Measurements from ENCODE around the gene KDF1.

KDF1 gene

GRCh38 chr1:26981146-26981846 lies 21.0 kb upstream of the KDF1 start:
- H3K27me3 Mint-ChIP-seq (ENCODE audit: low read depth) = peaks cover 21% of the 10 kb centered on the region

GRCh38 chr1:26978901-26979300 lies 18.6 kb upstream of the KDF1 start:
- no peaks in the 10 kb centered on the region for H3K36me3 Mint-ChIP-seq (ENCODE audit: low read depth)
- DNase-seq (ENCODE audit: low spot score) = no peak
- H3K27ac Mint-ChIP-seq = no peak overlapping the region
- H3K9me3 Mint-ChIP-seq = no peaks in the 10 kb centered on the region
- peaks cover 12% of the 10 kb centered on the region for H3K27me3 Mint-ChIP-seq (ENCODE audit: low read depth)
- H3K4me1 Mint-ChIP-seq (ENCODE audit: low read depth) = no peaks in the 10 kb centered on the region
- no peak overlapping the region for H3K4me3 Mint-ChIP-seq

More at GRCh38 chr1:26981146-26981846, 21.0 kb upstream of the KDF1 start:
- Mint-ChIP-seq H3K4me1 (ENCODE audit: low read depth) (no peaks in the 10 kb centered on the region), H3K36me3 (ENCODE audit: low read depth) (no peaks in the 10 kb centered on the region), H3K27ac (no peak overlapping the region), H3K9me3 (no peaks in the 10 kb centered on the region), H3K4me3 (no peak overlapping the region)
- no peak for DNase-seq (ENCODE audit: low spot score)

- peaks cover 7% of the 10 kb centered on the region for H3K27me3 Mint-ChIP-seq (ENCODE audit: low read depth)
- DNase-seq (ENCODE audit: low spot score) = no peak
- H3K4me1 Mint-ChIP-seq (ENCODE audit: low read depth) = no peaks in the 10 kb centered on the region
- H3K27ac Mint-ChIP-seq = no peak overlapping the region
- H3K36me3 Mint-ChIP-seq (ENCODE audit: low read depth) = no peaks in the 10 kb centered on the region
- no peaks in the 10 kb centered on the region for H3K9me3 Mint-ChIP-seq
- H3K4me3 Mint-ChIP-seq = no peak overlapping the region
Measured at GRCh38 chr1:26976621-26977510, 16.6 kb upstream of the KDF1 start.

GRCh38 chr1:26972821-26973220 lies 12.6 kb upstream of the KDF1 start:
- Mint-ChIP-seq H3K4me1 (ENCODE audit: low read depth) (no peaks in the 10 kb centered on the region), H3K9me3 (no peaks in the 10 kb centered on the region), H3K27ac (no peak overlapping the region), H3K4me3 (no peak overlapping the region), H3K36me3 (ENCODE audit: low read depth) (no peaks in the 10 kb centered on the region), H3K27me3 (ENCODE audit: low read depth) (peaks cover 3% of the 10 kb centered on the region)
- no peak for DNase-seq (ENCODE audit: low spot score)

GRCh38 chr1:26972390-26972789 lies 12.1 kb upstream of the KDF1 start:
- Mint-ChIP-seq H3K4me1 (ENCODE audit: low read depth) (no peaks in the 10 kb centered on the region), H3K9me3 (no peaks in the 10 kb centered on the region), H3K4me3 (no peak overlapping the region), H3K27ac (no peak overlapping the region), H3K27me3 (ENCODE audit: low read depth) (peaks cover 3% of the 10 kb centered on the region), H3K36me3 (ENCODE audit: low read depth) (no peaks in the 10 kb centered on the region)
- no peak for DNase-seq (ENCODE audit: low spot score)

GRCh38 chr1:26971590-26971989 lies 11.3 kb upstream of the KDF1 start:
- Mint-ChIP-seq H3K4me3 (no peak overlapping the region), H3K27me3 (ENCODE audit: low read depth) (peaks cover 5% of the 10 kb centered on the region), H3K4me1 (ENCODE audit: low read depth) (no peaks in the 10 kb centered on the region), H3K9me3 (no peaks in the 10 kb centered on the region), H3K27ac (no peak overlapping the region), H3K36me3 (ENCODE audit: low read depth) (no peaks in the 10 kb centered on the region)
- DNase-seq (ENCODE audit: low spot score) = no peak

GRCh38 chr1:26970810-26971209 lies 10.5 kb upstream of the KDF1 start:
- H3K36me3 Mint-ChIP-seq (ENCODE audit: low read depth) = no peaks in the 10 kb centered on the region
- peaks cover 6% of the 10 kb centered on the region for H3K27me3 Mint-ChIP-seq (ENCODE audit: low read depth)
- DNase-seq (ENCODE audit: low spot score) = no peak
- H3K27ac Mint-ChIP-seq = no peak overlapping the region
- H3K4me1 Mint-ChIP-seq (ENCODE audit: low read depth) = no peaks in the 10 kb centered on the region
- H3K9me3 Mint-ChIP-seq = no peaks in the 10 kb centered on the region
- H3K4me3 Mint-ChIP-seq = no peak overlapping the region

GRCh38 chr1:26965628-26966027 lies 5.4 kb upstream of the KDF1 start:
- Mint-ChIP-seq H3K27ac (no peak overlapping the region), H3K4me3 (no peak overlapping the region), H3K9me3 (no peaks in the 10 kb centered on the region), H3K36me3 (ENCODE audit: low read depth) (no peaks in the 10 kb centered on the region), H3K27me3 (ENCODE audit: low read depth) (peaks cover 35% of the 10 kb centered on the region), H3K4me1 (ENCODE audit: low read depth) (peaks cover 2% of the 10 kb centered on the region)
- no peak for DNase-seq (ENCODE audit: low spot score)

GRCh38 chr1:26965213-26965612 lies 4.9 kb upstream of the KDF1 start:
- H3K27ac Mint-ChIP-seq = no peak overlapping the region
- no peak overlapping the region for H3K4me3 Mint-ChIP-seq
- H3K27me3 Mint-ChIP-seq (ENCODE audit: low read depth) = peaks cover 38% of the 10 kb centered on the region
- H3K4me1 Mint-ChIP-seq (ENCODE audit: low read depth) = peaks cover 4% of the 10 kb centered on the region
- no peak for DNase-seq (ENCODE audit: low spot score)
- no peaks in the 10 kb centered on the region for H3K36me3 Mint-ChIP-seq (ENCODE audit: low read depth)
- H3K9me3 Mint-ChIP-seq = no peaks in the 10 kb centered on the region

GRCh38 chr1:26961826-26962225 lies 1.6 kb upstream of the KDF1 start:
- Mint-ChIP-seq H3K36me3 (ENCODE audit: low read depth) (no peaks in the 10 kb centered on the region), H3K4me3 (no peak overlapping the region), H3K27ac (no peak overlapping the region), H3K4me1 (ENCODE audit: low read depth) (peaks cover 4% of the 10 kb centered on the region), H3K9me3 (no peaks in the 10 kb centered on the region), H3K27me3 (ENCODE audit: low read depth) (peaks cover 56% of the 10 kb centered on the region)
- no peak for DNase-seq (ENCODE audit: low spot score)

- H3K27ac Mint-ChIP-seq = no peak overlapping the region
- no peak for DNase-seq (ENCODE audit: low spot score)
- peaks cover 60% of the 10 kb centered on the region for H3K27me3 Mint-ChIP-seq (ENCODE audit: low read depth)
- H3K36me3 Mint-ChIP-seq (ENCODE audit: low read depth) = no peaks in the 10 kb centered on the region
- peaks cover 4% of the 10 kb centered on the region for H3K4me1 Mint-ChIP-seq (ENCODE audit: low read depth)
- peak overlapping the region; percentile 64 for H3K4me3 Mint-ChIP-seq
- H3K9me3 Mint-ChIP-seq = no peaks in the 10 kb centered on the region
Measured at GRCh38 chr1:26960625-26960966, 328 bp upstream of the KDF1 start.

GRCh38 chr1:26959270-26959669 lies 998 bp downstream of the KDF1 start:
- DNase-seq (ENCODE audit: low spot score) = no peak
- peaks cover 4% of the 10 kb centered on the region for H3K4me1 Mint-ChIP-seq (ENCODE audit: low read depth)
- H3K36me3 Mint-ChIP-seq (ENCODE audit: low read depth) = no peaks in the 10 kb centered on the region
- peak overlapping the region; percentile 34 for H3K4me3 Mint-ChIP-seq
- no peaks in the 10 kb centered on the region for H3K9me3 Mint-ChIP-seq
- H3K27ac Mint-ChIP-seq = no peak overlapping the region
- H3K27me3 Mint-ChIP-seq (ENCODE audit: low read depth) = peaks cover 60% of the 10 kb centered on the region

GRCh38 chr1:26957306-26957705 lies 3.0 kb downstream of the KDF1 start:
- H3K4me3 Mint-ChIP-seq = no peak overlapping the region
- no peaks in the 10 kb centered on the region for H3K9me3 Mint-ChIP-seq
- H3K4me1 Mint-ChIP-seq (ENCODE audit: low read depth) = peaks cover 4% of the 10 kb centered on the region
- DNase-seq (ENCODE audit: low spot score) = no peak
- peaks cover 54% of the 10 kb centered on the region for H3K27me3 Mint-ChIP-seq (ENCODE audit: low read depth)
- no peak overlapping the region for H3K27ac Mint-ChIP-seq
- no peaks in the 10 kb centered on the region for H3K36me3 Mint-ChIP-seq (ENCODE audit: low read depth)

GRCh38 chr1:26956321-26956720 lies 3.9 kb downstream of the KDF1 start:
- H3K27me3 Mint-ChIP-seq (ENCODE audit: low read depth) = peaks cover 45% of the 10 kb centered on the region
- no peaks in the 10 kb centered on the region for H3K9me3 Mint-ChIP-seq
- no peak for DNase-seq (ENCODE audit: low spot score)
- H3K27ac Mint-ChIP-seq = no peak overlapping the region
- H3K36me3 Mint-ChIP-seq (ENCODE audit: low read depth) = no peaks in the 10 kb centered on the region
- H3K4me1 Mint-ChIP-seq (ENCODE audit: low read depth) = peaks cover 4% of the 10 kb centered on the region
- no peak overlapping the region for H3K4me3 Mint-ChIP-seq
